Upper lobe of left lung (tissue), 4 donors: ENCODE results near the gene AADAC.

Source experiments
- CTCF ChIP-seq, 6 experiments: fragments of 450-650 bp in 4 of 6; fragments of 200-600 bp in 2 of 6; sonication (generic) in 2 of 6; IDR thresholded peaks; one replicate each; pipeline ENCODE4 v1.5.1; 2016 to 2019; ENCODE audit warnings: antibody characterized with exemption in 6 of 6
- EP300 ChIP-seq, 4 donors: sonication (generic); formaldehyde crosslinking; IDR thresholded peaks; one replicate each; pipeline ENCODE4 v1.5.1; 2017; ENCODE audit warnings: antibody characterized with exemption in 4 of 4, control low read depth in 2 of 4

GRCh38 chr3:151765685-151766084 is 48.2 kb upstream of the AADAC start:
- no peak for TF ChIP-seq CTCF (IDR thresholded peaks at IDR 0.05)
- no peak for TF ChIP-seq EP300 (IDR thresholded peaks at IDR 0.05)
